GM12878 (cell line): Measurements from ENCODE around the gene GNPTAB. TPM values are rescaled to one million over a fixed set of nuclear protein-coding genes. Genes with fewer than 3 reads are reported as not detected.
"Not testable (repeated sequence)": the region's sequence is repeated elsewhere in the genome, so short reads cannot be mapped to it uniquely, and the experiment has no call there.

Experiments used
- ATAC-seq: fragments of 200-7000 bp; cut with Tn5 transposase; 3 replicates; pipeline ENCODE4 v1.9.1; 2020; ENCODE audit warnings: mild to moderate bottlenecking, moderate library complexity
- BruUV-seq: library from RNA; stranded (reverse); fragments of 400-500 nt; replicated peaks from 2 replicates; lab custom pipeline; 2021; lab: Mats Ljungman, UMichigan
- CTCF ChIA-PET: fragments of 300-600 bp; sonication (Branson Sonifier 250); formaldehyde crosslinking; extraction: SDS; loops from one replicate; lab custom pipeline; 2021; ENCODE audit warnings: inconsistent platforms; lab: Yijun Ruan, JAX
- POLR2A ChIA-PET: fragments of 350-600 bp; formaldehyde crosslinking; extraction: SDS; loops from one replicate; lab custom pipeline; 2021; ENCODE audit warnings: inconsistent platforms; lab: Charles Lee
- RAD21 ChIA-PET: fragments of 300-600 bp; sonication (Branson Sonifier 250); formaldehyde crosslinking; loops from one replicate; lab custom pipeline; 2023; ENCODE audit warnings: antibody characterized with exemption; ENCODE audit not compliant: unreplicated experiment; lab: Charles Lee
- SMC1A ChIA-PET: fragments of 300-600 bp; sonication (Branson Sonifier 250); formaldehyde crosslinking; loops from one replicate; lab custom pipeline; 2023; ENCODE audit not compliant: unreplicated experiment, uncharacterized antibody; lab: Charles Lee
- DNase-seq: peaks from one replicate; pipeline ENCODE4 v3.0.0-alpha.2; 2011; ENCODE audit warnings: low read depth, low spot score
- FAIRE-seq: peaks from 3 replicates; lab custom pipeline; 2011; peaks lifted over from hg19 to GRCh38; lab: Jason Lieb, UNC
- H2AFZ ChIP-seq: 2 replicates; pipeline ENCODE4 v1.6.0; 2011; ENCODE audit warnings: low read depth, low read length, control low read depth; ENCODE audit not compliant: control insufficient read depth
- H3K27ac ChIP-seq: 2 replicates; pipeline ENCODE4 v1.5.1; 2011; ENCODE audit warnings: control low read depth; ENCODE audit not compliant: control insufficient read depth, insufficient read depth
- H3K27me3 ChIP-seq, 2 experiments: replicated peaks in 1 of 2; 2 replicates each; pipeline versions ENCODE4 v1.6.0 to v1.6.1; 2011; ENCODE audit warnings: low read length in 1 of 2; ENCODE audit not compliant: control insufficient read depth in 2 of 2, insufficient read depth in 2 of 2
- H3K36me3 ChIP-seq, 2 experiments: 2 replicates each; pipeline ENCODE4 v1.5.1; 2011; ENCODE audit warnings: low read length in 1 of 2; ENCODE audit not compliant: control insufficient read depth in 2 of 2, insufficient read depth in 2 of 2
- H3K4me1 ChIP-seq: 2 replicates; pipeline ENCODE4 v1.6.1; 2011; ENCODE audit warnings: mild to moderate bottlenecking, low read length, moderate library complexity, mixed read lengths; ENCODE audit not compliant: control insufficient read depth, insufficient read depth
- H3K4me2 ChIP-seq: 2 replicates; pipeline ENCODE4 v1.6.0; 2011; ENCODE audit warnings: control low read depth; ENCODE audit not compliant: control insufficient read depth, insufficient read depth
- H3K4me3 ChIP-seq: fragments of 200-600 bp; sonication (generic); 2 replicates; pipeline ENCODE4 v1.5.1; 2016
- H3K79me2 ChIP-seq: 2 replicates; pipeline ENCODE4 v1.6.0; 2011; ENCODE audit warnings: low read length; ENCODE audit not compliant: control insufficient read depth, insufficient read depth
- H3K9ac ChIP-seq: 2 replicates; pipeline ENCODE4 v1.8.0; 2011; ENCODE audit warnings: low read length, control low read depth, mixed read lengths; ENCODE audit not compliant: control insufficient read depth, insufficient read depth
- H3K9me3 ChIP-seq: replicated peaks from 3 replicates; pipeline ENCODE4 v1.5.1; 2011; ENCODE audit warnings: mild to moderate bottlenecking, low read length; ENCODE audit not compliant: control insufficient read depth, insufficient read depth
- H4K20me1 ChIP-seq: 2 replicates; pipeline ENCODE4 v1.6.0; 2011; ENCODE audit not compliant: control insufficient read depth, insufficient read depth
- BACH1 ChIP-seq: fragments of 450-650 bp; IDR thresholded peaks from 2 replicates; pipeline ENCODE4 v1.6.1; 2017; ENCODE audit warnings: mild to moderate bottlenecking, borderline replicate concordance
- BCLAF1 ChIP-seq: fragments of 450-650 bp; IDR thresholded peaks from 2 replicates; pipeline ENCODE4 v1.6.1; 2017; ENCODE audit warnings: antibody characterized with exemption, mild to moderate bottlenecking, moderate library complexity
- ETV6 ChIP-seq, 2 experiments: fragments of 450-650 bp in 1 of 2; IDR thresholded peaks in 1 of 2; conservative IDR thresholded peaks in 1 of 2; 2 replicates each; pipeline ENCODE4 v1.6.1; 2014; ENCODE audit warnings: antibody characterized with exemption in 1 of 2, borderline replicate concordance in 1 of 2, low read depth in 1 of 2, mild to moderate bottlenecking in 1 of 2, moderate library complexity in 1 of 2
- SUZ12 ChIP-seq: fragments of 200-600 bp; sonication (generic); IDR thresholded peaks from one replicate; pipeline ENCODE4 v1.6.1; 2018; ENCODE audit warnings: antibody characterized with exemption, mild to moderate bottlenecking; ENCODE audit not compliant: unreplicated experiment
- WGBS: methylation state at CpG from one replicate; pipeline ENCODE4 v1.1.6; 2016; ENCODE audit warnings: low lambda C conversion rate; ENCODE audit not compliant: insufficient replicate concordance, insufficient coverage; ENCODE audit errors: missing lambda C conversion rate; 5-methylcytosine and 5-hydroxymethylcytosine counted together
- in situ Hi-C: fragments of 300-500 bp; cut with MboI; formaldehyde crosslinking; loops from 9 replicates; pipeline ENCODE4 v1.14.3; 2018; ENCODE audit warnings: mixed read lengths
- intact Hi-C: fragments of 100-400 bp; cut with micrococcal nuclease; formaldehyde crosslinking; loops from one replicate; pipeline ENCODE4 v1.14.2; 2022; ENCODE audit not compliant: unreplicated experiment
- polyA plus RNA-seq, 11 experiments: library from polyadenylated mRNA; depleted of rRNA in 4 of 11; unstranded in 6 of 11; stranded (reverse) in 5 of 11; fragments of >200 nt; fragmentation: Nextera tagmentation in 4 of 11; fragmentation: Illumina TruSeq in 1 of 11; extraction: Ambion mirVana in 4 of 11; extraction: Trizol in 1 of 11; gene quantifications; 1 replicate in 1 of 11; 2 replicates in 10 of 11; pipeline versions ENCODE4 v1.2.1 to v1.2.3, GENCODE V29; 2011 to 2016; ENCODE audit warnings: inconsistent platforms in 2 of 11, missing spikeins in 2 of 11, low read depth in 1 of 11
- total RNA-seq, 4 experiments: library from RNA; depleted of rRNA in 3 of 4; stranded (reverse); fragments of >200 nt in 3 of 4; fragmentation: Illumina TruSeq in 1 of 4; extraction: Trizol in 1 of 4; gene quantifications; 2 replicates each; pipeline versions ENCODE4 v1.2.1 to v1.2.3, GENCODE V29; 2013 to 2021

Gene GNPTAB
- total and polyA plus RNA-seq, 10 of the 15 experiments (the other 5 are each of a cell fraction or from before 2014, with no cell fraction given): 9.8 to 38.9 (median 35.3) TPM

GRCh38 chr12:101862245-101862644, 31.5 kb upstream of the GNPTAB start:
- ChIA-PET POLR2A (interaction anchor here (0.7 to 1.6 kb wide), 3 partner anchors 13 to 69 kb away, joined by 3 to 9 read pairs (median 5); no protein-coding TSS in a partner anchor), CTCF (interaction anchor here (1.4 to 3.5 kb wide), 3 partner anchors 23 to 59 kb away, joined by 3 to 23 read pairs (median 4); no protein-coding TSS in a partner anchor), SMC1A (interaction anchor here (0.8 kb wide), 1 partner anchor 13 kb away, joined by 4 read pairs; no protein-coding TSS in a partner anchor), RAD21 (interaction anchor here (1.2 kb wide), 1 partner anchor 260 kb away, joined by 3 read pairs; no protein-coding TSS in a partner anchor)
- Histone ChIP-seq H4K20me1 (no peaks in the 10 kb centered on the region), H3K9ac (no peak overlapping the region), H3K9me3 (peaks cover 4% of the 10 kb centered on the region; the same call in 2 of the 3 replicates), H3K4me2 (no peak overlapping the region), H3K27ac (no peak overlapping the region), H3K4me3 (no peak overlapping the region), H3K4me1 (peaks cover 30% of the 10 kb centered on the region), H2AFZ (no peak overlapping the region), H3K27me3 (no peaks in the 10 kb centered on the region), H3K36me3 (no peaks in the 10 kb centered on the region), H3K79me2 (no peaks in the 10 kb centered on the region)
- no peak for DNase-seq
- intact Hi-C loops (no loop called here), in situ Hi-C loops (no loop called here)
- TF ChIP-seq SUZ12 (no peak), BCLAF1 (no peak), ETV6 (conservative IDR thresholded peaks at IDR 0.05 in 1 of 2, IDR thresholded peaks at IDR 0.05 in 1 of 2; ENCODE audit: borderline replicate concordance in 1 of 2, low read depth in 1 of 2) (no peak), BACH1 (no peak)
- WGBS: 95% methylated on average over 2 of the region's 2 CpGs
- FAIRE-seq: no peak
- no peak for ATAC-seq
- BruUV-seq: no TSS peak

GRCh38 chr12:101861688-101862087, 30.9 kb upstream of the GNPTAB start:
- H3K27ac ChIP-seq, ATAC-seq, H4K20me1 ChIP-seq, FAIRE-seq, H3K79me2 ChIP-seq, H2AFZ ChIP-seq, intact Hi-C loops, H3K36me3 ChIP-seq, H3K4me3 ChIP-seq, DNase-seq, H3K9me3 ChIP-seq, in situ Hi-C loops, H3K4me2 ChIP-seq, H3K9ac ChIP-seq, BruUV-seq, H3K27me3 ChIP-seq: not testable (repeated sequence)
- ChIA-PET SMC1A (interaction anchor here (0.8 kb wide), 1 partner anchor 14 kb away, joined by 4 read pairs; no protein-coding TSS in a partner anchor), CTCF (interaction anchor here (1.4 to 3.5 kb wide), 2 partner anchors 22 to 60 kb away, joined by 3 to 23 read pairs; no protein-coding TSS in a partner anchor), RAD21 (interaction anchor here (1.2 to 1.8 kb wide), 2 partner anchors 14 to 260 kb away, joined by 3 to 8 read pairs; no protein-coding TSS in a partner anchor), POLR2A (interaction anchor here (1.1 to 1.5 kb wide), 2 partner anchors 14 to 18 kb away, joined by 4 to 5 read pairs; no protein-coding TSS in a partner anchor)
- peaks cover 36% of the 10 kb centered on the region for H3K4me1 ChIP-seq
- 91% methylated on average over 2 of the region's 2 CpGs for WGBS
